Fibroblast of pulmonary artery (primary cell): ENCODE results near the gene BRME1.

ENCODE experiments used
- DNase-seq: peaks from one replicate; pipeline ENCODE4 v3.0.0-alpha.2; 2010; ENCODE audit warnings: low read depth
- H3K4me3 ChIP-seq: replicated peaks from 2 replicates; pipeline ENCODE4 v1.5.1; 2011; ENCODE audit warnings: low read depth, mild to moderate bottlenecking, control low read depth, low read length, moderate library complexity
- CTCF ChIP-seq: IDR thresholded peaks from 2 replicates; pipeline ENCODE4 v1.5.1; 2011; ENCODE audit warnings: mild to moderate bottlenecking, control low read depth, low read length, inconsistent platforms; ENCODE audit errors: missing control alignments

The BRME1 gene

GRCh38 chr19:13932911-13933393, 27.0 kb upstream of the BRME1 start:
- DNase-seq, result no peak
- no peak for TF ChIP-seq CTCF
- H3K4me3 ChIP-seq, result no peak overlapping the region

GRCh38 chr19:13932149-13932637, 26.3 kb upstream of the BRME1 start:
- no peak for DNase-seq
- no peak for TF ChIP-seq CTCF
- no peak overlapping the region for H3K4me3 ChIP-seq

GRCh38 chr19:13931391-13932148, 25.7 kb upstream of the BRME1 start:
- no peak for DNase-seq
- H3K4me3 ChIP-seq, result no peak overlapping the region
- TF ChIP-seq CTCF, result no peak

- no peak for TF ChIP-seq CTCF
- H3K4me3 ChIP-seq, result no peak overlapping the region
- no peak for DNase-seq
These were observed 24.5 kb upstream of the BRME1 start for GRCh38 chr19:13930402-13930801.

- DNase-seq, result no peak
- no peak overlapping the region for H3K4me3 ChIP-seq
- TF ChIP-seq CTCF, result no peak
These were observed 24.0 kb upstream of the BRME1 start for GRCh38 chr19:13929956-13930355.

GRCh38 chr19:13929340-13929739, 23.4 kb upstream of the BRME1 start:
- no peak overlapping the region for H3K4me3 ChIP-seq
- no peak for TF ChIP-seq CTCF
- no peak for DNase-seq

GRCh38 chr19:13926715-13927114, 20.8 kb upstream of the BRME1 start:
- no peak for TF ChIP-seq CTCF
- no peak for DNase-seq
- no peak overlapping the region for H3K4me3 ChIP-seq
